HG02571 (cell line): ENCODE measurements around the gene FLAD1.

ENCODE experiments used
- ATAC-seq: cut with Tn5 transposase; IDR thresholded peaks from one replicate; pipeline ENCODE4 v1.9.1; 2021; ENCODE audit warnings: mild to moderate bottlenecking, moderate library complexity; ENCODE audit not compliant: unreplicated experiment

FLAD1 gene

GRCh38 chr1:154951901-154952657 lies 31.1 kb upstream of the FLAD1 start:
- ATAC-seq = no peak

- ATAC-seq = no peak
Measured at GRCh38 chr1:154952664-154953063, 30.5 kb upstream of the FLAD1 start.

DNA sequence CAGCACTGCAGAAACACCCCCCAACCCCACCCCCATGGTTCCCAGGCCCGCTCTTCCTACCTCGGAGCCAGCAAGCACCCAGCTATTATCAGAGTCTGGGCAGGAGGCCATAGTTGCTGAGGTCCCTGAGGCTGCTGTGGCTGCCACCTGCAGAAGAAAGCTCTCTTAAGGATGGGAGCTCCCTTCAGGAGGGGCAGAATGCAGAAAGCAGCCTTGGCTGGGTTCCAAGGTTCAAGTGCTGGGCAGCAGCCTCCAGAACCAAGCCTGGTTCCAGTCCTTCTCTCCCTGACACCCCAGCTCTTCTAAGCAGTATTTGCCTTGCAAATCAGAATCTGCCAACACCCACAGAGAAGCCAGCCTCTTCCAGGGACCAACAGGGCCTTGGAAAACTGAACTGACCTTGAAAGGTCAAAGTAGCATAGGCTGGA lies 29.5 kb upstream of the FLAD1 start:
- ATAC-seq = no peak

GRCh38 chr1:154954541-154954940 lies 28.6 kb upstream of the FLAD1 start:
- no peak for ATAC-seq

GRCh38 chr1:154955039-154955717 lies 28.0 kb upstream of the FLAD1 start:
- ATAC-seq = no peak

- peak; percentile 62 for ATAC-seq
Measured at GRCh38 chr1:154955718-154956543, 27.2 kb upstream of the FLAD1 start, which contains the start of gene PBXIP1. Gene PBXIP1 (minus strand): TSS chr1:154956099. CDS start chr1:154953721, 2,378 bp downstream.

DNA sequence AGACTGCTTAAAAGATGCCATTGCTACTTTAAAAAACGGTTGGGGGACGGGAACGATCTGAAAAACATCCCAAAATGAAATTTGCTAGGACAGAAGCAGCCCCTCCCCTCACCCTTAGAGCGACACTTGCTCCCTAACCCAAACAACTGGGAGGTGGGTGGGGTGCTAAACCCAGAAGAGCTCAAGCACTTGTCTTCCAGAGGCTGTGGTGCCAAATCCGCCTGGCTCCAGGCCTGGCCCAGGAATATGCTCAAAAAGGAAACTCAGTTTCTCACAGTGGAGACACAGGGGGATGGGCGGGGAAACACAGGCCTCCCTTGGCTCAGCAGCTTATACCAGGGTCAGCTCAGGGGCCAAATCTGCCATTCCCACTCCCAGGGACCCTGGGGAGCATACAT lies 26.6 kb upstream of the FLAD1 start:
- ATAC-seq = no peak

- no peak for ATAC-seq
Measured at GRCh38 chr1:154957091-154957657, 26.0 kb upstream of the FLAD1 start.

GRCh38 chr1:154958036-154958435 lies 25.1 kb upstream of the FLAD1 start:
- no peak for ATAC-seq

DNA sequence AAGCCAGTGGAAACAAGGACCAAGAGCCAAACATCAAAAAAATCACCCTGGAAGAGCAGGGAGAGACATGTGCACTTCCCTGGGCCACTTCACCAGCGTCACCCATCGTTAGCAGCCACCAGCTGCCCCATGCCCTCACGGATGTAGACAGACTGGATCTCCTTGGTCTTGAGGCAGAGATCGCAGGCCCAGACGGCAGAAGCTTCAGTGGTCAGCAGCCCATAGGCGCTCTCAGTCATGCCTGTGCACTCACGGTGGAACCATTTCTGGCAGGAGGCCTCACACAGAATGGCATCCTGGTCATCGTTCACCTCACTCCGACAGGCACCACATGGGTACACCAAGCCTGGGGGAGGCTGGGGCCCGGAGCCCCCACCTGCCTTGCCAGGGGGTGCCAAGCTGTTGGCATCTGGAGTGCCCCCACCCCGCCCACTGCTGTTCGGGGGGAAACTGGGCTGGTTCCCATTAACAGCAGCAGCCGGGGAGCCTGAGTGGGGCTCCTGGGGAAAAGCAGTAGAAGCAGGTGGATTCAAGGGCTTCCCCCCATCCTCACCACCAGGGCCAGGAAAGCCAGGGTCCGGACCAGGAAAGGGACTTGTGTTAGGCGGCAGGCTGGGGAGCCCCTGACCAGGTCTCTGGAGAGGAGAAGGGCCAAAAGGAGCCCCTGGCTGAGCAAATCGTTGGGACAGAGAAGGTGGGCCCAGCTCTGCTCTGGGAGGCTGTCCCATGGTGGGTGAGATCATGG lies 24.3 kb upstream of the FLAD1 start:
- no peak for ATAC-seq

- no peak for ATAC-seq
Measured at GRCh38 chr1:154959426-154959780, 23.7 kb upstream of the FLAD1 start.

GRCh38 chr1:154960446-154961136 lies 22.6 kb upstream of the FLAD1 start:
- no peak for ATAC-seq

DNA sequence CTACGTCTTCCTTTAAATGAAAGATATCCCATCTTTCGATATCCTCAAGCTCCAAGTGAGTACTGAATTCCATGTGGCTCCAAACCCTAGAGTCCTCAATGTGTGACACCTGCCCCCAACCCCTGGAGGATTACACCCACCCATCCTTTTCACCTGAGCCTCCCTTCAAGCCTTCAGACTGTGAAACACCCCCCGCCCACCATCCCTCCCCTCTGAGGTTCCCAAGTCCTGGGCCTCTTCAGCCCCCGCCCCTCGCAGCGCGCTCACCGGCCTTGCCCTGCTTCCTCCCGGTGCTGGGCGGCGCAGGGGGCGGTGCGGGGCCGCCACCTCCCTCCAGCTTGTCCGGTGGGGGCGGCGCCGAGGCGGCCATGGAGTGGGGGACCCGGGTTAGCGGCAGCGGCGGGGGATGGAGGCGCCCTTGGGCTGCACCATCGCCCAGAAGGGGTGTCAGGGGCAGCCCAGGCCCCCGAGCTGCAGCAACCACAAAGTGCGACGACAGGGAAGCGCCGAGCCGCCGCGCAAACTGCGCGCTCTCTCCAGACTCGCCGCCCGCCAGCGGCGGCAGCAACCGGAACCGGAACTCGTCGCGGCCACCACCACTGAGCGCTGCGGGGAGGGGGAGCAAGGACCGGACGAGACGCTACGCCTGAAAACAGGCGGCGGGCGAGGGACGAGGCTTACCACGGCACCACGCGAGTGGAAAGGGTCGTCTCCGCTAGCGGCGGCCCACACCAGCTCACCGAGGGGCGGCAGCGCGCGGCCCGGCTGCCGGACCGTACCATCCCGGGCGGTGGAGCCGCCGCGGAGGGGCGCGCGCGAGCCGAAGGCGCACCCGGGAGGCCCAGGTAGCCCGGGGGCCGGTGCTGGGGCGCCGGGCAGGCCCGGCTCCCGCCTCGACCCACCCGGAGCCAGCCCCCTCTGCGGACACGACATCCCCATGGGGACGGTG lies 21.7 kb upstream of the FLAD1 start, which contains the start of gene PYGO2:
TSS of gene PYGO2 (minus strand) at position 576 of the 949 bp plus-strand sequence. CDS start at position 370, 206 bp downstream.
- ATAC-seq = peak; percentile 80

- no peak for ATAC-seq
Measured at GRCh38 chr1:154962156-154962749, 20.9 kb upstream of the FLAD1 start.

DNA sequence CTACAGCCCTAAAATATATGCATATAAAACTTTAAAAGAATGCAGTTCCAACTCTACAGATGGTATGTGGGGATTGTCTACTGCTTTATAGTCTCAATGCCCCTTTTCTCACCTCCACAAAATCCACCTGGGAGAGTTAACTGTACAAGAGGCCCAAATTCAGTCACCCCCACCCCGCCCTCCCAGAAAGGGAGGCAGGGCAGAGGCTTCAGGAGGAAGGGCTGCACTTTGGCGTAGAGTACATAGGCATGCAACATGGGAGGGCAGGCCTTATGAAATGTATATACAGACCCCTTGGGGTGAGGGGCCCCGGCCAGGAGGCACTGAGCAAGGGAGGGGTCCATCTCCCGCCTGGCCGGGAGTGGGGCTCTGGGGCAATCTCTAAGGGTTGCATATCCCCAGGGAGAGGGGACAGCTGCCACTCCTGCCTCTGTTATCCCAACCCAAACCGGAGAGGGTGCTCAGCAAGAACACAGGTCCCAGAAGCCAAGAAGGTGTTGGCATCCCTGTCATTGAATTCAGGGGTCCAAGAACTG lies 20.3 kb upstream of the FLAD1 start:
- ATAC-seq = no peak

- ATAC-seq = no peak
Measured at GRCh38 chr1:154963643-154964042, 19.5 kb upstream of the FLAD1 start.

GRCh38 chr1:154964359-154964758 lies 18.8 kb upstream of the FLAD1 start:
- no peak for ATAC-seq

DNA sequence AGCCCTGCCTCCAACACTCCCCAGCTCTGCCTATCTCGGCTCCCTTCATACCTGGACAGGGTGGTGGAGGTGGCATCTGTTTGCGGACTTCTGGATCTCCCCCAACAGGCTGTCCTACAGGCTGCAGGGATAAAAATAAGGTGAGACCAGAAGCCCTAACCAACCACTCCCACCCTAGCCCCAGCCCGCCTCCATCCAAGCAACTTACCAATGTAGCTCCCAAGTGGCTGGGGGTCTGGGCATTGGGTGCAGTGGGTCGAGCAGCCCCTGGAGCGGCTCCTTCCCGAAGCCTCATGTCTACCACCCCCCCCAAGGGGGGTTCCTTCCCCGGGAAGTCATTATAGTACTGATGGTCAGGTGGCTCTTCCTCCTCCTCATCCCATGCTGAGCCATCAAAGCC lies 17.0 kb upstream of the FLAD1 start:
- no peak for ATAC-seq
